Kidney epithelial cell (primary cell): ENCODE data around the gene GNMT. TPM values are rescaled to one million over a fixed set of nuclear protein-coding genes. Genes with fewer than 3 reads are reported as not detected.
"Not testable (repeated sequence)": the region's sequence is repeated elsewhere in the genome, so short reads cannot be mapped to it uniquely, and the experiment has no call there.

Source experiments
- DNase-seq: peaks from one replicate; pipeline ENCODE4 v3.0.0-alpha.2; 2010; ENCODE audit warnings: low read depth
- H3K27me3 ChIP-seq: 2 replicates; pipeline ENCODE4 v1.6.0; 2011; ENCODE audit warnings: low read length; ENCODE audit not compliant: control insufficient read depth, insufficient read depth
- H3K36me3 ChIP-seq: 2 replicates; pipeline ENCODE4 v1.5.1; 2011; ENCODE audit warnings: low read length; ENCODE audit not compliant: control insufficient read depth, insufficient read depth
- H3K4me3 ChIP-seq: 2 replicates; pipeline ENCODE4 v1.5.1; 2011; ENCODE audit warnings: low read depth, mild to moderate bottlenecking, control low read depth, low read length
- total RNA-seq: library from RNA; depleted of rRNA; stranded (reverse); fragments of >200 nt; gene quantifications from 2 replicates; pipeline ENCODE4 v1.2.3, GENCODE V29; 2015
- TF ChIP-seq, protein P1 (sequence below): IDR thresholded peaks from 2 replicates; pipeline ENCODE4 v1.5.1; 2011; ENCODE audit warnings: mild to moderate bottlenecking, moderate library complexity, low read length, control low read depth, inconsistent platforms; ENCODE audit not compliant: insufficient read depth, poor library complexity, severe bottlenecking

The GNMT gene
- total RNA-seq, 1 donor from 2014 or later, result not detected

DNA sequence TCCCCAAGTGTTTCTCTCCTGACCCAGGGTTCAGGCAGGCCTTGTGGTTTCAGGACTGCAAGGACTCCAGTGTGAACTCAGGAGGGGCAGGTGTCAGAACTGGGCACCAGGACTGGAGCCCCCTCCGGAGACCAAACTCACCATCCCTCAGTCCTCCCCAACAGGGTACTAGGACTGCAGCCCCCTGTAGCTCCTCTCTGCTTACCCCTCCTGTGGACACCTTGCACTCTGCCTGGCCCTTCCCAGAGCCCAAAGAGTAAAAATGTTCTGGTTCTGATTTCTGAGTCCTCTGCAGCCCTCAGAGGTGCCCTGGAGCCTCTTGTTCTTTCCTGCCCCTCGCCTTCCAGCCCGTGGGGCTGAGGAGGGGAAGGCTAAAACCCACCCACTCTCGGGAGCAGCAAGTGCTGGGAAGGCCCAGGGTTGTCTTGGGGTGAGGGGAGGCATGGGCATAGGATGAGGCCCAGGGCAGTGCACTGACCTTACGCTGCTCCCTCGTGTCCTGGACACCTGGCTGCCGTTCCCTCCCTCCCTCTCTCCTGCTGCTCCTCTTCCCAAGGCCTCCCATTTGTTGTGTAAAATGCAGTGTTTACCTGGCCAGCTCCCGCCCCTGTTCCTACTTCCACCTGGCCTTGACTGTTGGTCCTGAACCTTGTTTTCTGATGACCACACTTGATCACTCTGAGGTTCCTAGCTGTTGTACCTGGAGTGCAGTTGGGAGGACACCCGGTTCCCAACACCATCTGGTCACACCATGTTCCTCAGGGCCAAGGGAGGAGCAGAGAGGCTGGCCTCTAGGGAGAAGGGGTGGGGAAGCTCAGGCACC lies 21.4 kb upstream of the GNMT start:
- no peaks in the 10 kb centered on the region for H3K27me3 ChIP-seq
- TF ChIP-seq, protein P1, sequence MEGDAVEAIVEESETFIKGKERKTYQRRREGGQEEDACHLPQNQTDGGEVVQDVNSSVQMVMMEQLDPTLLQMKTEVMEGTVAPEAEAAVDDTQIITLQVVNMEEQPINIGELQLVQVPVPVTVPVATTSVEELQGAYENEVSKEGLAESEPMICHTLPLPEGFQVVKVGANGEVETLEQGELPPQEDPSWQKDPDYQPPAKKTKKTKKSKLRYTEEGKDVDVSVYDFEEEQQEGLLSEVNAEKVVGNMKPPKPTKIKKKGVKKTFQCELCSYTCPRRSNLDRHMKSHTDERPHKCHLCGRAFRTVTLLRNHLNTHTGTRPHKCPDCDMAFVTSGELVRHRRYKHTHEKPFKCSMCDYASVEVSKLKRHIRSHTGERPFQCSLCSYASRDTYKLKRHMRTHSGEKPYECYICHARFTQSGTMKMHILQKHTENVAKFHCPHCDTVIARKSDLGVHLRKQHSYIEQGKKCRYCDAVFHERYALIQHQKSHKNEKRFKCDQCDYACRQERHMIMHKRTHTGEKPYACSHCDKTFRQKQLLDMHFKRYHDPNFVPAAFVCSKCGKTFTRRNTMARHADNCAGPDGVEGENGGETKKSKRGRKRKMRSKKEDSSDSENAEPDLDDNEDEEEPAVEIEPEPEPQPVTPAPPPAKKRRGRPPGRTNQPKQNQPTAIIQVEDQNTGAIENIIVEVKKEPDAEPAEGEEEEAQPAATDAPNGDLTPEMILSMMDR, result no peak
- H3K36me3 ChIP-seq, result no peaks in the 10 kb centered on the region
- no peak overlapping the region for H3K4me3 ChIP-seq
- no peak for DNase-seq

DNA sequence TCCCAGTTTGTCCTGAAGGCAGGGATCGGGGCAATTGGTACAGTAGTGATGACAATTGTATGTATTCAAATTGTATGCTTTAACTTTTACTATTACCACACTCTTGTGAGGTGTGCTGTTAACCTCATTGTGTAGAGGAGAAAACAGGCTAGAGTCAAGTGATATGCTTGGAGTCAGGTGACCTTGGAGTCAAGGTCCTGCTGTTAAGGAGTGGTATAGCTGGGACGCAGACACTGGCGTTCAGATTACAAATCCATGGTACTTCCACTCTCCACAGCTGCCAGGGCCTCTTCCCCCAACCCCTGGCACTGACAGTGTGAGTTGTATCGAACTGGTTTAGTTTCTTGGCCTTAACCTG lies 20.8 kb upstream of the GNMT start:
- H3K36me3 ChIP-seq, result no peaks in the 10 kb centered on the region
- H3K4me3 ChIP-seq, result no peak overlapping the region
- H3K27me3 ChIP-seq, result no peaks in the 10 kb centered on the region
- TF ChIP-seq, protein P1, result no peak
- no peak for DNase-seq

DNA sequence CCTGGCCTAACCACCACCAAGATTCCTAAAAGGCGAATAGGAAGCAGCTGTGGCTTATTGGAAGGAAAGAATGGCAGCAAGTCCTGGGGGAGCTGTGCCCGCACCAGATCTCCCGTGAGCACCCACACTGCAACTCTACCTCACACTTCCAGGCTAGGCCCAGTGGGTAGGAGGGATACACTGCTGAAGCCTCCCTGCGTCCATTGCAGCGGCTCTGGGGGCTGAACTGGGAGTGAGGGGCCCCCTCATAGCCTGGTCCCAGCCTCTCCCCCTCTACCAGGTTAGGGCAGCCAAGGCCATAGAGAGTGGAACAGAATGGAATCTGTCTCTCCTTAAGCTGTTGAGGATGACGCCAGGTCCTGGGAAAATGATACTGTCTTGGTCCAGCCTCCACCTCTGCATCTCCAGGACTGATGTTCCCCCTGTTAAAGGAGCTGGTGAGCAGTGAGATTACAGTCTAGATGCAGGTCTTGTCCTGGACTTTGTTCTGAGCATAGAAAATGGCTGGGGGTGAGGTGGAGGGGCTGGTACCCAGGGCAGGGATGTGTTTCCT lies 20.0 kb upstream of the GNMT start:
- TF ChIP-seq, protein P1, result no peak
- no peak for DNase-seq
- no peak overlapping the region for H3K4me3 ChIP-seq

DNA sequence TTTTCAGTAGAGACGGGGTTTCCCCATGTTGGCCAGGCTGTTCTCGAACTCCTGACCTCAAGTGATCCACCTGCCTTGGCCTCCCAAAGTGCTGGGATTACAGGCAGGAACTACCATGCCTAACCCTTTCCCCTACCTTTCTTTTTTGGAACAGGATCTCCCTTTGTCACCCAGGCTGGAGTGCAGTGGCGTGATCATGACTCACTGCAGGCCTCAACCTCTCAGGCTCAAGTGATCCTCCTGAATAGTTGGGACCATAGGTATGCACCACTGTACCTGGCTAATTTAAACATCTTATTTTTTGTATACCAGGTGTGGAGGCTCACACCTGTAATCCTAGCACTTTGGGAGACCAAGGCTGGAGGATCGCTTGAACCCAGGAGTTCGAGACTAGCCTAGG lies 19.2 kb upstream of the GNMT start:
- not testable (repeated sequence) for DNase-seq, H3K36me3 ChIP-seq, H3K27me3 ChIP-seq

More for the DNA sequence above, 20.0 kb upstream of the GNMT start:
- H3K27me3 ChIP-seq, result no peaks in the 10 kb centered on the region
- no peaks in the 10 kb centered on the region for H3K36me3 ChIP-seq

DNA sequence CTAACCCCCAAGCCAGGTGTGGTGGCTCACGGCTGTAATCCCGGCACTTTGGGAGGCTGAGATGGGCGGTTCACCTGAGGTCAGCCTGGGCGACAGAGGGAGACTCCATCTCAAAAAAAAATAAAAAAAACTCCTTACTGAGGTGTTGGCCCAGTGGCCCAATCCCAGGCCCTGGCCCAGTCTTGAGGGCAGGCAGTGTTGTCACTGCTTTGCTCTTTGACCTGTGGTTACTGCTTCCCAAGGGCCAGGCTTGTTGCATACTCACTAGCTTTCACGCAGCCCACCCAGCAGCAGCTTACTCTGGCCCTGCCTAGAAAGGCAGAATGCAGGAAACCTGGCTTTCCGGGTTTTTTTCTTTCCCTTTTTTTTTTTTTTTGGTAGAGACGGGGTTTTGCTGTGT lies 18.1 kb upstream of the GNMT start:
- TF ChIP-seq, protein P1, result no peak
- Histone ChIP-seq H3K4me3 (no peak overlapping the region), H3K27me3 (no peaks in the 10 kb centered on the region), H3K36me3 (no peaks in the 10 kb centered on the region)
- no peak for DNase-seq

More for the DNA sequence above, 19.2 kb upstream of the GNMT start:
- not testable (repeated sequence) for H3K4me3 ChIP-seq

DNA sequence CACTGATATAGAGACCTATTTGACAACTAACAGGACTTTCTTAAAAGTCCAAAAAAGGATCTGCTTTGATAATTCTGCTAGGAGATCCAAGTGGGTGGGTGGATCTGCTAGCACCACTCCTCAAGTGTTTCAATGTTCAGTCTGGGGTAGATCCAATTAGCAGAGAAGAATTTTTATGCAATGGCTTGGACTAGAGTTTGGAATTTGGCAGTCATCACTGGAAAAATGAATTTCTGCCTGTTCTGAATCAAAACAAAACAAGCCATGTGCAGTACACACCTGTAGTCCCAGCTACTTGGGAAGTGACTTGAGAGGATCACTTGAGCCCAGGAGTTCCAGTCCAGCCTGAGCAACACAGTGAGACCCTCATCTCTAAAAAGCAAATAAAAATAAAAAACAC lies 12.6 kb upstream of the GNMT start:
- Histone ChIP-seq H3K4me3 (no peak overlapping the region), H3K36me3 (no peaks in the 10 kb centered on the region), H3K27me3 (no peaks in the 10 kb centered on the region)
- DNase-seq, result no peak
- TF ChIP-seq, protein P1, result no peak
